ENCODE measurements around the gene MT1E. TPM values are rescaled to one million over a fixed set of nuclear protein-coding genes. Genes with fewer than 3 reads are reported as not detected.

The MT1E gene
- total and polyA plus RNA-seq, 2 of the 13 experiments (the other 11 are each of a cell fraction or from before 2014, with no cell fraction given) = 110 to 1,072 TPM

GRCh38 chr16:56588781-56589140, 36.8 kb upstream of the MT1E start:
- DNase-seq (ENCODE audit: low spot score) = no peak
- no peak for FAIRE-seq
- H3K27ac ChIP-seq (ENCODE audit: extremely low read length, insufficient read depth, low read length) = no peak overlapping the region
- no peak overlapping the region for H2AFZ ChIP-seq (ENCODE audit: low read length)
- no peak overlapping the region for H3K9ac ChIP-seq (ENCODE audit: insufficient read depth, low read depth, low read length)
- H3K79me2 ChIP-seq (ENCODE audit: insufficient read depth, low read length) = no peaks in the 10 kb centered on the region
- H3K9me3 ChIP-seq (ENCODE audit: low read length) = no peaks in the 10 kb centered on the region
- H3K4me2 ChIP-seq (ENCODE audit: low read depth, low read length) = no peak overlapping the region
- H3K4me3 ChIP-seq (replicated peaks in 1 of 3; ENCODE audit: insufficient read depth in 1 of 3, low read depth in 2 of 3, low read length in 3 of 3) = no peak overlapping the region
- ChIA-PET POLR2A (no interaction called here), CTCF (ENCODE audit: low intra/inter-chr PET ratio, low total read pairs) (no interaction called here)
- intact Hi-C loops (cut with micrococcal nuclease; ENCODE audit: unreplicated experiment) = no loop called here
- H3K27me3 ChIP-seq (ENCODE audit: control insufficient read depth in 1 of 2, insufficient read depth in 2 of 2, low read length in 2 of 2) = peaks cover 6 to 45% of the 10 kb centered on the region in 2 experiments; a peak in 4 of 5 replicates
- BruUV-seq (replicated peaks) = no TSS peak
- ATAC-seq = no peak
- WGBS (ENCODE audit: low lambda C conversion rate) = 50% methylated on average over 9 of the region's 9 CpGs
- H3K4me1 ChIP-seq (ENCODE audit: insufficient read depth, low read length) = peaks cover 8% of the 10 kb centered on the region
- no peaks in the 10 kb centered on the region for H4K20me1 ChIP-seq (ENCODE audit: insufficient read depth, low read length)
- in situ Hi-C loops (cut with HindIII; ENCODE audit: extremely low pct_ligation_motif_present, low pct_unique_long_range_greater_than_20kb) = no loop called here
- H3K36me3 ChIP-seq (replicated peaks in 1 of 2; ENCODE audit: control insufficient read depth in 1 of 2, insufficient read depth in 2 of 2, low read length in 2 of 2) = no peaks in the 10 kb centered on the region
- TF ChIP-seq KAT8 (CRISPR knock-in tag; IDR thresholded peaks at IDR 0.05) (no peak), DNMT1 (CRISPR knock-in tag; IDR thresholded peaks at IDR 0.05) (no peak), AFF4 (CRISPR knock-in tag; IDR thresholded peaks at IDR 0.05) (no peak), MAF1 (CRISPR knock-in tag; IDR thresholded peaks at IDR 0.05; ENCODE audit: borderline replicate concordance) (no peak), ARID5B (CRISPR knock-in tag; IDR thresholded peaks at IDR 0.05) (no peak), NR1H2 (CRISPR knock-in tag; IDR thresholded peaks at IDR 0.05; ENCODE audit: borderline replicate concordance, low read depth) (no peak), ZBTB4 (CRISPR knock-in tag; IDR thresholded peaks at IDR 0.05; ENCODE audit: borderline replicate concordance) (no peak), SNRNP70 (IDR thresholded peaks at IDR 0.05; ENCODE audit: low read depth, low read length) (no peak), MEF2D (CRISPR knock-in tag; IDR thresholded peaks at IDR 0.05) (no peak), ZNF850 (CRISPR knock-in tag; conservative IDR thresholded peaks at IDR 0.05) (no peak), ZNF18 (CRISPR knock-in tag; IDR thresholded peaks at IDR 0.05; ENCODE audit: insufficient replicate concordance) (no peak)

All from HepG2 (cell line).